Measurements from ENCODE around the gene CNBD2. TPM values are rescaled to one million over a fixed set of nuclear protein-coding genes. Genes with fewer than 3 reads are reported as not detected.

Gene CNBD2
- total RNA-seq, 1 experiment from 2014 or later, result 3.4 TPM

GRCh38 chr20:36060676-36061075, 92.3 kb downstream of the CNBD2 start:
- H3K4me1 Mint-ChIP-seq (ENCODE audit: insufficient read depth, unreplicated experiment), result peaks cover 6% of the 10 kb centered on the region
- H3K36me3 Mint-ChIP-seq (ENCODE audit: insufficient read depth, unreplicated experiment), result no peaks in the 10 kb centered on the region
- CTCF ChIA-PET, result interaction anchor here (1.1 kb wide), 1 partner anchor 103 kb away, joined by 3 read pairs; no protein-coding TSS in a partner anchor
- no peak overlapping the region for H3K27ac Mint-ChIP-seq (ENCODE audit: low read depth, unreplicated experiment)
- no peaks in the 10 kb centered on the region for H3K27me3 Mint-ChIP-seq (ENCODE audit: insufficient read depth, unreplicated experiment)
- no TSS peak for BruUV-seq (replicated peaks)
- TF ChIP-seq, protein P1, sequence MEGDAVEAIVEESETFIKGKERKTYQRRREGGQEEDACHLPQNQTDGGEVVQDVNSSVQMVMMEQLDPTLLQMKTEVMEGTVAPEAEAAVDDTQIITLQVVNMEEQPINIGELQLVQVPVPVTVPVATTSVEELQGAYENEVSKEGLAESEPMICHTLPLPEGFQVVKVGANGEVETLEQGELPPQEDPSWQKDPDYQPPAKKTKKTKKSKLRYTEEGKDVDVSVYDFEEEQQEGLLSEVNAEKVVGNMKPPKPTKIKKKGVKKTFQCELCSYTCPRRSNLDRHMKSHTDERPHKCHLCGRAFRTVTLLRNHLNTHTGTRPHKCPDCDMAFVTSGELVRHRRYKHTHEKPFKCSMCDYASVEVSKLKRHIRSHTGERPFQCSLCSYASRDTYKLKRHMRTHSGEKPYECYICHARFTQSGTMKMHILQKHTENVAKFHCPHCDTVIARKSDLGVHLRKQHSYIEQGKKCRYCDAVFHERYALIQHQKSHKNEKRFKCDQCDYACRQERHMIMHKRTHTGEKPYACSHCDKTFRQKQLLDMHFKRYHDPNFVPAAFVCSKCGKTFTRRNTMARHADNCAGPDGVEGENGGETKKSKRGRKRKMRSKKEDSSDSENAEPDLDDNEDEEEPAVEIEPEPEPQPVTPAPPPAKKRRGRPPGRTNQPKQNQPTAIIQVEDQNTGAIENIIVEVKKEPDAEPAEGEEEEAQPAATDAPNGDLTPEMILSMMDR (IDR thresholded peaks at IDR 0.05; ENCODE audit: unreplicated experiment), result no peak
- intact Hi-C loops (cut with micrococcal nuclease), result no loop called here
- POLR2A ChIA-PET, result interaction anchor here (1.5 kb wide), 1 partner anchor 9 kb away, joined by 6 read pairs; no protein-coding TSS in a partner anchor
- peaks cover 7% of the 10 kb centered on the region for H3K9me3 Mint-ChIP-seq (ENCODE audit: unreplicated experiment)
- no peak overlapping the region for H3K4me3 Mint-ChIP-seq (ENCODE audit: unreplicated experiment)
- no peak for DNase-seq (ENCODE audit: unreplicated experiment)

GRCh38 chr20:36061754-36062153, 93.4 kb downstream of the CNBD2 start:
- Mint-ChIP-seq H3K27ac (ENCODE audit: low read depth, unreplicated experiment) (no peak overlapping the region), H3K4me3 (ENCODE audit: unreplicated experiment) (no peak overlapping the region), H3K36me3 (ENCODE audit: insufficient read depth, unreplicated experiment) (no peaks in the 10 kb centered on the region), H3K9me3 (ENCODE audit: unreplicated experiment) (peaks cover 7% of the 10 kb centered on the region), H3K27me3 (ENCODE audit: insufficient read depth, unreplicated experiment) (no peaks in the 10 kb centered on the region), H3K4me1 (ENCODE audit: insufficient read depth, unreplicated experiment) (peaks cover 6% of the 10 kb centered on the region)
- intact Hi-C loops (cut with micrococcal nuclease), result no loop called here
- TF ChIP-seq, protein P1 (IDR thresholded peaks at IDR 0.05; ENCODE audit: unreplicated experiment), result no peak
- no peak for DNase-seq (ENCODE audit: unreplicated experiment)
- no TSS peak for BruUV-seq (replicated peaks)
- ChIA-PET POLR2A (interaction anchor here (0.6 to 1.3 kb wide), 2 partner anchors 24 to 67 kb away, joined by 3 read pairs; no protein-coding TSS in a partner anchor), CTCF (interaction anchor here (1.5 kb wide), 1 partner anchor 69 kb away, joined by 5 read pairs; no protein-coding TSS in a partner anchor)

GRCh38 chr20:36062799-36063198, 94.4 kb downstream of the CNBD2 start:
- TF ChIP-seq, protein P1 (IDR thresholded peaks at IDR 0.05; ENCODE audit: unreplicated experiment), result no peak
- ChIA-PET POLR2A (interaction anchor here (0.7 to 2.8 kb wide), 2 partner anchors 23 to 30 kb away, joined by 3 to 15 read pairs; no protein-coding TSS in a partner anchor), CTCF (no interaction called here)
- Mint-ChIP-seq H3K27ac (ENCODE audit: low read depth, unreplicated experiment) (no peak overlapping the region), H3K4me1 (ENCODE audit: insufficient read depth, unreplicated experiment) (peaks cover 6% of the 10 kb centered on the region), H3K4me3 (ENCODE audit: unreplicated experiment) (no peak overlapping the region), H3K9me3 (ENCODE audit: unreplicated experiment) (peaks cover 7% of the 10 kb centered on the region), H3K27me3 (ENCODE audit: insufficient read depth, unreplicated experiment) (no peaks in the 10 kb centered on the region), H3K36me3 (ENCODE audit: insufficient read depth, unreplicated experiment) (no peaks in the 10 kb centered on the region)
- BruUV-seq (replicated peaks), result no TSS peak
- intact Hi-C loops (cut with micrococcal nuclease), result no loop called here
- DNase-seq (ENCODE audit: unreplicated experiment), result no peak

DNA sequence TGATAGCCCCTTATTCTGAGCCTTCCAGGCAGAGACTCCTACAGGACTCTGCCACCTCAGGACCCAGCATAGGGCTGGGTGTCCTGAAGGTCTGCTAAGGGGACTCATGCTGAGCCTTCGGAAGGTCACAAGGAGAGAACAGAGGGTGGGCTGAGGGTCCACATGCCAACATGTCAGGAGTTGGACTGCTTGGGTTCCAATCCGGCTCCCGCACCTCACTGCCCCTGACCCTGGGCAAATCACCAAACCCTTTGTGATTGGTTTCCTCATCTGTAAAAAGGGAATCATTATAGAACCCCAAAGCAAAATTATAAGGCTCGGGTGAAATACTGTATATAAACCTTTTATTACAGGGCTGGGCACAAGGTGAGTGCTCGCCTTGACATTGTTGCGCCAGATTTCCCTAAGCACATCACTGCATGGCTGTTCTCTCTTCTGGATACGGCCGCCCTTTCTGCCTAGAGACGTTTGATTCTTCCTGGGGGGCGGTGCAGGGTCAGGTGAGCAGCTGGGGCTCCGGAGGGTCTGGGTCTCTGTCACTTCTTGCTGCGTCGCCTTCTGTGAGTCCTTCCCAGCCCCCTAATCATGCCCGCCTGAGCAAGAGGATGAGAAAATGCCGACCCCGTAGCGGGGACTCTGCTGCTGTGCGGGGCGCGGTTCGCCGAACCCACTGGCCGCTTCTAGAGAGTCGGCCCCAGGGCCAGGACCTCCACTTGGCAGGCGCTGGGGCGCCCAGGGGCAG, 95.7 kb downstream of the CNBD2 start:
- CTCF ChIA-PET, result interaction anchor here (0.6 to 1.6 kb wide), 6 partner anchors 8 to 75 kb away, joined by 3 to 5 read pairs (median 4); no protein-coding TSS in a partner anchor
- H3K4me3 Mint-ChIP-seq (ENCODE audit: unreplicated experiment), result peak overlapping the region; percentile 72

More for the DNA sequence above, 95.7 kb downstream of the CNBD2 start:
- no peak for DNase-seq (ENCODE audit: unreplicated experiment)
- intact Hi-C loops (cut with micrococcal nuclease), result no loop called here
- BruUV-seq (replicated peaks), result no TSS peak
- Mint-ChIP-seq H3K27me3 (ENCODE audit: insufficient read depth, unreplicated experiment) (no peaks in the 10 kb centered on the region), H3K36me3 (ENCODE audit: insufficient read depth, unreplicated experiment) (no peaks in the 10 kb centered on the region), H3K4me1 (ENCODE audit: insufficient read depth, unreplicated experiment) (peaks cover 6% of the 10 kb centered on the region), H3K9me3 (ENCODE audit: unreplicated experiment) (peaks cover 7% of the 10 kb centered on the region), H3K27ac (ENCODE audit: low read depth, unreplicated experiment) (no peak overlapping the region)
- TF ChIP-seq, protein P1 (IDR thresholded peaks at IDR 0.05; ENCODE audit: unreplicated experiment), result no peak
- POLR2A ChIA-PET, result interaction anchor here (0.7 to 2.8 kb wide), 13 partner anchors 11 to 110 kb away, joined by 3 to 50 read pairs (median 5); partner anchors contain the start of gene SCAND1

Measured in MCF 10A (cell line).